ENCODE data around the gene FBXL4. TPM values are rescaled to one million over a fixed set of nuclear protein-coding genes. Genes with fewer than 3 reads are reported as not detected.

FBXL4 gene
- total and polyA plus RNA-seq, 7 donors, result 3.4 to 15.5 (median 11.5) TPM

- intact Hi-C loops (cut with DNase I), result loop anchor here in 1 of 2 donors (10.0 kb wide), 1 partner anchor 285 kb away; no protein-coding TSS in a partner anchor
- TF ChIP-seq CTCF (IDR thresholded peaks at IDR 0.05), result no peak
These were observed 107.9 kb downstream of the FBXL4 start for GRCh38 chr6:98839781-98840361.

DNA sequence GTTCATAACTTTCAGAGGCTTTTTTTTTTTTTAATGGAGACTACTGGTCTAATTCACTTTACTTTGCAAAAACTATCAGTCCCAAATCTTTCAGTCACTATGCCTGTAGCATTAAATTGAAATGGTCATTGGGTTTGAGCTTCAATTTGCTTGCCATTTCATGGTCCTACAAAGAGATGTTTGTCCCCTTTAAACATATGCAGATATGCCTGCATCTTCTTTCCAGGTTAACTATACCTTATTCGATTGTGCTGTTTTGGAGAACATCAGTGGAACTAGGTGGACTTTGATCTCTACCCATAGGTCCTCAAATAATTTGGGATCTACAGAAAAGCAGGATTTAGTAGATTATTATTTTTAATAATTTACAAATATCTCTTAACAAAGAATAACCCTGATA, 108.8 kb downstream of the FBXL4 start:
- intact Hi-C loops (cut with DNase I), result no loop called here
- H3K9me3 ChIP-seq, result no peaks in the 10 kb centered on the region
- H3K36me3 ChIP-seq (ENCODE audit: insufficient read depth in 1 of 2, low read depth in 1 of 2), result no peaks in the 10 kb centered on the region
- DNase-seq, result no peak
- H3K4me3 ChIP-seq, result no peak overlapping the region
- 19 to 27% (median 27%) methylated on average over 1 of the region's 1 CpG for whole genome bisulfite sequencing, 3 donors
- TF ChIP-seq CTCF (IDR thresholded peaks at IDR 0.05), result no peak
- peaks cover 4% of the 10 kb centered on the region for H3K4me1 ChIP-seq
- no peak overlapping the region for H3K27ac ChIP-seq
- H3K27me3 ChIP-seq (ENCODE audit: insufficient read depth in 3 of 3, low read length in 2 of 3), result peaks cover 0 to 98% (median 32%) of the 10 kb centered on the region in 3 donors
- no peak for ATAC-seq

More at GRCh38 chr6:98839781-98840361, 107.9 kb downstream of the FBXL4 start:
- Histone ChIP-seq H3K4me1 (peaks cover 9% of the 10 kb centered on the region), H3K36me3 (ENCODE audit: insufficient read depth in 1 of 2, low read depth in 1 of 2) (no peaks in the 10 kb centered on the region), H3K27ac (no peak overlapping the region), H3K27me3 (ENCODE audit: insufficient read depth in 3 of 3, low read length in 2 of 3) (peaks cover 0 to 98% (median 37%) of the 10 kb centered on the region in 3 donors), H3K9me3 (no peaks in the 10 kb centered on the region), H3K4me3 (no peak overlapping the region)
- ATAC-seq, result no peak
- DNase-seq, result no peak
- 24 to 33% (median 30%) methylated on average over 5 of the region's 5 CpGs for WGBS, 3 donors

GRCh38 chr6:98838032-98838431, 109.7 kb downstream of the FBXL4 start:
- TF ChIP-seq CTCF (IDR thresholded peaks at IDR 0.05), result no peak
- Histone ChIP-seq H3K4me3 (no peak overlapping the region), H3K27me3 (ENCODE audit: insufficient read depth in 3 of 3, low read length in 2 of 3) (peaks cover 0 to 98% (median 33%) of the 10 kb centered on the region in 3 donors), H3K36me3 (ENCODE audit: insufficient read depth in 1 of 2, low read depth in 1 of 2) (no peaks in the 10 kb centered on the region), H3K27ac (no peak overlapping the region), H3K9me3 (no peaks in the 10 kb centered on the region), H3K4me1 (peaks cover 4% of the 10 kb centered on the region)
- intact Hi-C loops (cut with DNase I), result no loop called here
- ATAC-seq (no peak), DNase-seq (no peak)
- 13 to 28% (median 19%) methylated on average over 4 of the region's 4 CpGs for WGBS, 3 donors

DNA sequence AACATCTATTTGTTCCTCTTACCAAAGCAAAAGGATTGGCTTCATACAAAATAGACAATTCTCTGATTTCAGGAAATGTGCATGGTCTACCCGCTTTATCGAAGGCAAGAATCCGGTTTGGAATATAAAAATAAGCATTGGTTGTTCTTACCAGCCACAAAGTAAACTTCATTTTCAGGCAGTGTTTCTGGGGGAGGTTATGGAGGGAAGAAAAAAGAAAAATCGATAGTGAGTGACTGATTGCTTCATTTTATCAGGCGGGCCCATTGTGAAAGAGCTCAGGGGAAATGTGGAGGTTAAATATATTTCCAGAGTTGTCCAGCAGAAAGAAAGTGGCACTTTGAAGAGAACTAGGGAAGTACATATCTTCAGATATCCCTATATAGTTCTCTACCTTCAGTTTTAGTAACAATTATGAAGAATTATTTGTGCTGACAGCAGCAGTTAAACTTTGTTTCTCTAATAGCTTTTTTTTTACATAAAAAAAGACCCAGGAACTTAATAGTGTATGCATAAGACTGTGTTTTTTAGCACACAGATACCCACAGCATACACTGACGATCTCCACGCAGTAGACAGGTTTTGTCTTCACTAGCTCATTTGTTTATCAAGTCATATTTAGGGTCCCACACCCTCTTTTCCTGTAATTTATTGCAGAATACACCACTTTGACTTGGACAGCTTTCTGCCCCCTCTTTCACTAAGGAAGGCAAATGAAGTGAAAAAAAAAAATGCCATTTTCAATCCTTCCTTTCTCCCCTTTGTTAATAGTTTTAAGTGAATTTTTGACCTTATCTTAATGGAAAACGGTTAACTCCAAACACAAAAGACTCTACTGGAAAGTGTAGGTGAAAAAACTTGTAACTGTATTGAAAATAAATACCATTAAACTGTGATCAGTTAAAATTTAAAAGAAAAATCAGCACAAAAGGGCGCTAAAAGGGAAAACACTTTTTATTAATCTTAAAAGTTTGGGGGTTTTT, 110.5 kb downstream of the FBXL4 start:
- Histone ChIP-seq H3K36me3 (ENCODE audit: insufficient read depth in 1 of 2, low read depth in 1 of 2) (no peaks in the 10 kb centered on the region), H3K4me3 (no peak overlapping the region), H3K27ac (no peak overlapping the region), H3K4me1 (peaks cover 11% of the 10 kb centered on the region), H3K27me3 (ENCODE audit: insufficient read depth in 3 of 3, low read length in 2 of 3) (peaks cover 0 to 98% (median 33%) of the 10 kb centered on the region in 3 donors), H3K9me3 (no peaks in the 10 kb centered on the region)
- 16 to 27% (median 22%) methylated on average over 9 of the region's 9 CpGs for WGBS, 3 donors
- ATAC-seq, result no peak
- TF ChIP-seq CTCF (IDR thresholded peaks at IDR 0.05), result no peak
- intact Hi-C loops (cut with DNase I), result no loop called here
- DNase-seq, result no peak

All from psoas muscle (tissue), 8 donors.